Fibroblast of gingiva (primary cell): ENCODE results near the gene SPDYE16.
"Not testable (repeated sequence)": the region's sequence is repeated elsewhere in the genome, so short reads cannot be mapped to it uniquely, and the experiment has no call there.

Source experiments
- DNase-seq: peaks from one replicate; pipeline ENCODE4 v3.0.0-alpha.2; 2011; ENCODE audit warnings: low read depth

Gene SPDYE16

GRCh38 chr7:76504351-76505167 is 38.5 kb downstream of the SPDYE16 start:
- not testable (repeated sequence) for DNase-seq

DNA sequence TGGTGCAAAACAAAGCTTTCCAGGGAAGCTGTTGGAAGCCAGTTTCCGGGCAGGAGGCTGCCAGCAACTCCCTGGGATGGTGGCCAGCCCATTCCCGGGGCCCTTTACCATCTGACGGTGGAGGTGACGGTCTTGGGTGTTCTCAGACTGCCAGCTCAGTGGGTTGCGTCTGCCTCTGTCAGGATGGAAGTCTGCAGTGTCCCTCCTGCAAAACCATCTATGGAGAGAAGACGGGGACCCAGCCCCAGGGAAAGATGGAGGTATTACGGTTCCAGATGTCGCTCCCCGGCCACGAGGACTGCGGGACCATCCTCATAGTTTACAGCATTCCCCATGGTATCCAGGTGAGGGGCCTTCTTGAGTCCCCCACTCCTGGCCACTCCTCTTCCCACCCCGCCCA is 39.9 kb downstream of the SPDYE16 start:
- not testable (repeated sequence) for DNase-seq

- not testable (repeated sequence) for DNase-seq
Measured at GRCh38 chr7:76502836-76503235, 40.3 kb downstream of the SPDYE16 start.

DNA sequence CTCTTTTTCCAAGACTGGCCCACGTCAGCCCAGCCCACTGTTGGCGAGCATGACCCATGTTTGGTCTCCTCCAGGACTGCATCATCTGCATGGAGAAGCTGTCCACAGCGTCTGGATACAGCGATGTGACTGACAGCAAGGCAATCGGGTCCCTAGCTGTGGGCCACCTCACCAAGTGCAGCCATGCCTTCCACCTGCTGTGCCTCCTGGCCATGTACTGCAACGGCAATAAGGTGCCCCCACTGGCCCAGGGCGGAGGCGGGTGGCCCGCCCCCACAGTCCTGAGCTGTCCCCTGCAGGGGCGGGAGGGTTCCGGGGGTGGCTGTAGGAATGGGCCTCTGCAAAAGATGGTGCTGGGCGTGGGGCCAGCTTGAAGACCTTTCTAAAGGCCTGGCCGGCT is 40.9 kb downstream of the SPDYE16 start:
- DNase-seq: not testable (repeated sequence)

DNA sequence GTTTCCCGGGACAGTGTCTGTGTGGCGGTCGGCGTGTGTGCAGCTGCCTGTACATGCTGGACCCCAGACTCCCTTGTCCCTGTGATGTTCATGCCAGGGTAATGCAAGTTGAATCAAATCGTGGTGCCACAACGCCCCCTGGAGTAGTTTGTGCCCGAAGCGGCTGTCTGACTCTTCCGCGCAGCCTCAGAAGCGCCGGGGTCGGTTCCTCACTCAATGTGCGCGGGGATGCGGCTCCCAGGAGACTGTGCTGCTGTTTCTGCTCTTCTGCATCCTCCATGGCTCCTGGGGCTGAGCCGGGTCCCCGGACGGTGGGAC is 43.2 kb downstream of the SPDYE16 start:
- DNase-seq: not testable (repeated sequence)

DNA sequence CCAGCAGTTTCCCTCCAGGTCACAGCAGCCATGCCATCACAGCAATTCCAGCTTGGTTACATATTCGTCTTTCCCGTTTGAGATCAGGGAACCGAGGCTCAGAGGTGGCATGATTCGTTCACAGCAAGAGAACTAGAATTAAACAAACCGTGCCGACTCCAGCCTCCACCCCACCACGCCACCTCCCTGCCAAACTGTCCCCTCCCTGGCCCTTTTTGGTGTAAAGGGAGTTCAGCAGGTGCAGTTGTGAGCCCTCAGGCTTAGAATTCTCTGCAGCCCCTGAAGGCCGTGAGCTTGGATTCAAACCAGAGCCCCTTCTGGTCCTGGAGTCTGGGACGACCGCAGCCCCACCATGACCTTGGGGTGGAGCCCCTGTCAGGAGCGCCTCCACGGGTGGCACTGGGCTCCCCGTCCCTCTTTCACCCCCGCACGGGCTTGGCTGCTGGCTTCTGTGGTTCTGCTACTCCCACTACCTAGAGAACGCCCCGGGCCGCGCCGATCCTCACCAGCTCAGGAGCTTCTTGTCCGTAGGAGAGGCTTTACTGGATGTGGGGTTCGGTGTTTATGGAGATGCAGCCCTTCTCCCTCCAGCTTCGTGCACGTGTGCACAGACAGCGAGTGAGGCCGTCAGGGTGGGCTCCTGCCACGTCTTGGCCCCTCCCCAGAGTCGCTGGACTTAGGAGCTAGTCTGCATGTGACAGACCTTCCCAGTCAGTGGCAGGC is 43.7 kb downstream of the SPDYE16 start:
- not testable (repeated sequence) for DNase-seq

DNA sequence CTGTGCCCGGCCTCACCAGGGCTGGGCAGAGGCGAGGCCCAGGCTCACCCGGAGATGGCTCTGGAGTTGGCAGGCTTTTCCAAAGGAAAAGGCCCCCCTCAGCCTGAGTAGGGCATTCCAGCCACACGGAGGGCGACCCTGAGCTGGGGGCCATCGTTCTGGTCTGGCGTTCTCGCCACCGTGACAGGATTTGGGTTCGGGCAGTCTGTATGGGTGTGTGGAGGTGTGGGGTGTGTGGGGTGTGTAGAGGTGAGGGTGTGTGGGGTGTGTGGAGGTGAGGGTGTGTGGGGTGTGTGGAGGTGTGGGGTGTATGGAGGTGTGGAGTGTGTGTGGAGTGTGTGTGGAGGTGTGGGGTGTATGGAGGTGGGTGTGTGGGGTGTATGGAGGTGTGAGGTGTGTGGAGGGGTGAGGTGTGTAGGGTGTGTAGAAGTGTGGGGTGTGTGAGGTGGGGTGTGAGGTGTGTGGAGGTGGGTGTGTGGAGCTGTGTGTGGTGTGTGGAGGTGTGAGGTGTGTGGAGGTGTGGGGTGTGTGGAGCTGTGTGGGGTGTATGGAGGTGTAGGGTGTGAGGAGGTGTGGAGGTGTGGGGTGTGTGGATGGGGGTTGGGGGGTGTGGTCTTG is 44.4 kb downstream of the SPDYE16 start:
- DNase-seq: not testable (repeated sequence)

GRCh38 chr7:76497918-76498582 is 45.0 kb downstream of the SPDYE16 start:
- not testable (repeated sequence) for DNase-seq

DNA sequence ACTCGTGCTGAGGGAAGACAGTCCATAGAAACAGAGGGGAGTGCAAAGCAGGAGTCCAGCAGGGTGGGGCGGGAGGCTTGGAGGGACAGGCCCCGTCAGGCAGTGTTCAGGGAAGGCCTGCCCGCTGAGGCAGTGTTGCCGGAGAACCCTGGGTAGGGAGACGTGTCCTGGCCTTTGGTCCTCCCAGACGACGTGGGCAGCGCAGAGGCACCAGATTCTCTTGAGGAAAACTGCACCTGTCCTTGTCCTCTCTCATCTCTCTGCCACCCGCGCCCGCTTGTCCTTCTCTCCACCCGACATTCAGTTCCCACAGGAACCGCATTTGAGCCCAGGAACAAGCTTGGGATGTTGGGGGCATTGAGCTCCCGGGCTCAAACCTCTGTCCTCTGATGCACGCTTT is 47.4 kb downstream of the SPDYE16 start:
- not testable (repeated sequence) for DNase-seq

DNA sequence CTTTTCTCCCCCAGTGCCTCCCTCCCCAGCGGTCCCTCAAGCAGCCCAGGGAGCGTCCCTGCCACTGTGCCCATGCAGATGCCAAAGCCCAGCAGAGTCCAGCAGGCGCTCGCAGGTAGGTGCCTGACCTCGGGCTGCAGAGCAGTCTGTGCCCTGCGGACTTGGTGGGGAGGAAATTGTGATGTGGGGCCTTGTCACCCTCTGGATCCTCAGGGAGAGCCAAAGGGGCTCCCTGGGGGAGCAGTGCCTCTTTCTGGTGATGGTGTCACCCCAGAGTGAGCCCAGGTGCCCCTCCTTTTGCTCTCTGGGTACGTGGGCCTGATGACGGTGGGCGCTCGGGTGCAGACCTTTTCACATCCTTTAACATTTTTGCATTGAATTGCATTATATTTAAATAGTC is 51.0 kb downstream of the SPDYE16 start:
- not testable (repeated sequence) for DNase-seq

DNA sequence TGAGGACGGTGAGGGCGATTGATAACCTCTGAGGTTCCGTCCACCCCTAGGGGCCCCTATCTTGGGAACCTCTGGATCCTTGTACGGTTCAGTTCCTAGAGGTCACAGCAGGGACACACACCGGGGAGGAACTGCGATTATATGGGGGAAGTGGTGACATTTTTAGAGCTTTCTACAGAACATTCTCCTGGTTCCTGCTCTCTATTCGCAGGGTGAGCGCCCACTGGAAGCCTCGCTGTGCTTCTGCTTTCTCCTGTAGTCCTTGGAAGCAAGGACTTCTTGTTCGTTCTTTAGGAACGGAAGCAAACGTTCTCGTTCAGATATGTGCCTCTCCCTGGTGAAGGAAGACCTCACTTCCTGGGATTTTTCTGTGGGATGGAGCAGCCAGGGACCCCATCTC is 55.1 kb downstream of the SPDYE16 start:
- DNase-seq: not testable (repeated sequence)

- DNase-seq: not testable (repeated sequence)
Measured at GRCh38 chr7:76486618-76487017, 56.5 kb downstream of the SPDYE16 start.

DNA sequence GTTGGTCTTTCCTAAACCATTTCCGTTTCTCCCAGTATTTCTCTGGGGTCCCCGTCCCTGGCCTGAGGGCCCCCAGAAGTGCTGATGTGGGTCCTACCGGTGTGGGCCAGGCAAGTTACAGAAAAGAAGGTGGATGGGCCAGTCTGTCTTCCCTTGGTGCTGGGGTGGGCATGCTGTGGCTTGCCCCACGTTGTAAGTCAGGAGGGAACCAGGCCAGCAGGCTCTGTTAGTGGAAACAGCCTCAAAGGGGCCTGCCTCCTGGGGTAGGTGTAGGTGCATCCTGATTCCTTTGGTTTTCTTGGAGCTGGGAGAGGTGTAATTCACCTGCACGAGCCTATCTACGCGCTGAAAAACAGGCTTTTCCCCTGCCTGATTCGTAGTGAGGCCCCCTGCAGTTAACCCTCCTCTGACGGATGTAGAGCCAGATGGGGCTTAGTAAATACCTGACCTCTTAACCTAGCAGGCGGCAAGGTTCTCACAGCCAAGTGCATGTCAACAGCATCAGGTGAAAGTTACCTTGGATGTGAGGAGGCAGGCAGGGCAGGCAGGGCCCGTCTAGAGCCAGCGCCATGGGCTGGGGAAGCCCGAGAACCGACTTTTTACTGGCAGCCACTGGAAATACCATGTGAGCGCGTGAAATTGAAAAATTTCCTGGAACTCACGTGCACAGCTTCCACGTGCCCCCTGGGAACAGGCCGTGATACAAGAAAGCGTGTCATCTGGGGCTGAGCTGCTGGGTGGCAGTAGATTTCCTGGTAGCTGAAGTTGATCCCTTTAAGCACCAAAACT is 57.1 kb downstream of the SPDYE16 start:
- DNase-seq: not testable (repeated sequence)

- DNase-seq: not testable (repeated sequence)
Measured at GRCh38 chr7:76484456-76484855, 58.6 kb downstream of the SPDYE16 start.

DNA sequence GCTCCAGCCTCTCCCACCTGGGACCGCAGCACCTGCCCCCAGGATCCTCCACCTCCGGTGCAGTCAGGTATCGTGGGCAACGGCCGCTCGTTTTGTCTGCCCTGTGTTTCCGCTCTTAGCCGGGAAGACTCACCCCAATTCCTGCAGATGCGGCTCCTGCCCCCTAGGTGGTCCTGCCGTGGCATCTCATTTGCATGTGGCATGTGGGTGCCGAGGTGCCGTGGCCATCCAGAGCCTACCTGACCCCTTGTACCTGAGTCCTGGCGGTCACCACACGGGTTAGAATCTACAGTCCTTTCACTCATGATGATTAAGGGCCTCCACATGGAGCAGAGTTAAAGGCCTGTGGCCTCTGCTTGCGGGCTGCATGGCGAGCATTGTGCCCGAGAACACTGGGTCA is 60.0 kb downstream of the SPDYE16 start:
- DNase-seq: not testable (repeated sequence)

- not testable (repeated sequence) for DNase-seq
Measured at GRCh38 chr7:76482660-76483059, 60.4 kb downstream of the SPDYE16 start.
